Fibroblast of lung (primary cell): ENCODE results near the gene TRIM41. TPM values are rescaled to one million over a fixed set of nuclear protein-coding genes. Genes with fewer than 3 reads are reported as not detected.

Source experiments
- DNase-seq, 2 donors: peaks; one replicate each; pipeline versions ENCODE4 v3.0.0 to v3.0.0-alpha.2; 2010; ENCODE audit warnings: low read depth in 2 of 2
- H2AFZ ChIP-seq: 2 replicates; pipeline ENCODE4 v1.5.1; 2012; ENCODE audit warnings: low read length, control low read depth, inconsistent platforms
- H3K27ac ChIP-seq: 2 replicates; pipeline ENCODE4 v1.5.1; 2011; ENCODE audit warnings: low read length, control low read depth; ENCODE audit not compliant: insufficient read depth
- H3K27me3 ChIP-seq: 2 replicates; pipeline ENCODE4 v1.5.1; 2011; ENCODE audit warnings: mild to moderate bottlenecking, low read length; ENCODE audit not compliant: control insufficient read depth, insufficient read depth
- H3K36me3 ChIP-seq: 2 replicates; pipeline ENCODE4 v1.5.1; 2011; ENCODE audit warnings: low read length; ENCODE audit not compliant: control insufficient read depth, insufficient read depth
- H3K4me1 ChIP-seq: 2 replicates; pipeline ENCODE4 v1.5.1; 2011; ENCODE audit warnings: low read length; ENCODE audit not compliant: control insufficient read depth, insufficient read depth; ENCODE audit errors: extremely low read depth
- H3K4me2 ChIP-seq: 2 replicates; pipeline ENCODE4 v1.5.1; 2011; ENCODE audit warnings: low read length, control low read depth; ENCODE audit not compliant: insufficient read depth; ENCODE audit errors: extremely low read depth
- H3K4me3 ChIP-seq, 4 experiments: fragments of 200-600 bp in 1 of 4; sonication (generic) in 1 of 4; replicated peaks in 1 of 4; 2 replicates each; pipeline ENCODE4 v1.5.1; 2011 to 2016; ENCODE audit warnings: low read length in 4 of 4, low read depth in 3 of 4, mild to moderate bottlenecking in 3 of 4, control low read depth in 2 of 4, inconsistent platforms in 1 of 4, mixed read lengths in 1 of 4; ENCODE audit not compliant: insufficient read depth in 1 of 4; ENCODE audit errors: control extremely low read depth in 1 of 4
- H3K79me2 ChIP-seq: 2 replicates; pipeline ENCODE4 v1.5.1; 2012; ENCODE audit warnings: mild to moderate bottlenecking, low read length, inconsistent platforms; ENCODE audit not compliant: control insufficient read depth, insufficient read depth
- H3K9ac ChIP-seq: 2 replicates; pipeline ENCODE4 v1.5.1; 2011; ENCODE audit warnings: mild to moderate bottlenecking, low read length, control low read depth; ENCODE audit not compliant: insufficient read depth
- H3K9me3 ChIP-seq: 2 replicates; pipeline ENCODE4 v1.5.1; 2012; ENCODE audit warnings: low read depth, low read length; ENCODE audit not compliant: control insufficient read depth, insufficient read depth
- H4K20me1 ChIP-seq: 2 replicates; pipeline ENCODE4 v1.5.1; 2011; ENCODE audit warnings: low read length; ENCODE audit not compliant: control insufficient read depth, insufficient read depth; ENCODE audit errors: extremely low read depth
- EZH2 ChIP-seq: IDR thresholded peaks from 2 replicates; pipeline ENCODE4 v1.5.1; 2012; ENCODE audit warnings: low read length, control low read depth, mild to moderate bottlenecking; ENCODE audit errors: missing control alignments
- polyA plus RNA-seq, 2 donors: library from polyadenylated mRNA; depleted of rRNA in 1 of 2; stranded (reverse) in 1 of 2; unstranded in 1 of 2; fragments of >200 nt; gene quantifications; 2 replicates each; pipeline ENCODE4 v1.2.1, GENCODE V29; 2011 to 2012; ENCODE audit warnings: missing spikeins in 1 of 2
- total RNA-seq: library from RNA; depleted of rRNA; stranded (reverse); fragments of >200 nt; gene quantifications from 2 replicates; pipeline ENCODE4 v1.2.1, GENCODE V29; 2014
- TF ChIP-seq, protein P1 (sequence below), 2 donors: IDR thresholded peaks in 1 of 2; conservative IDR thresholded peaks in 1 of 2; 1 replicate in 1 of 2; 2 replicates in 1 of 2; pipeline ENCODE4 v1.5.1; 2011 to 2012; ENCODE audit warnings: low read length in 2 of 2, control low read depth in 1 of 2, inconsistent platforms in 1 of 2, low read depth in 1 of 2, mild to moderate bottlenecking in 1 of 2

The TRIM41 gene
- total and polyA plus RNA-seq, 2 donors (not counting 1 experiment from before 2014, with no cell fraction given), result 8.3 to 17.0 TPM

DNA sequence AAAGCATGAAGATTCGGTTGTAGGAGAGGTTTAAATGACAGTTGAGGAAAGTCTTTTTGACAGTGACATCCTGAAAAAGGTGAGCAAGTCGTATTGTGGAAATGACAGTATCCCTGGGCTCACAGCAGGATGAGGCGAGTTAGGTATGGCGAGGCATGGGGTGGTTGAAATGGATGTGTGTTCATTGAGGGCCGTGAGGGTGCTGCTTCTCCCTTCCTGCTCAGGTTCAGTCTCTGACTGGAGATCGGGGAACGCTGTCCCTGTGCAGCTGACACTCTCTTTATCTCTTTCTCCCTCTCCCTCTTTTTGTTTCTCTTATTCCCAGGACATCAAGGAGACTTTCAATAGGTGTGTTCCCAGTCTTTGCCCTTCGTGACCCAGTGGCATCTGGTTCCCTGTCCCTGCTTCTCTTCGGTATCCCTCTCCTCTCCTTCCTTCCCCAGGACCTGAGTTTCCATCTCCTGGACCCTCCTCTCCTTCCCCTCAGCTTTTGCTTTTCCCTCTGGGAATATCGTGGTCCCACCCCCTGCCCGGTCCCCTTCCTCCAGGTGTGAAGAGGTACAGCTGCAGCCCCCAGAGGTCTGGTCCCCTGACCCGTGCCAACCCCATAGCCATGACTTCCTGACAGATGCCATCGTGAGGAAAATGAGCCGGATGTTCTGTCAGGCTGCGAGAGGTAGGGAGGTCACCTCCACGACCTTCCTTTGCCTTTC, 10.2 kb downstream of the TRIM41 start:
- no peak overlapping the region for H3K4me3 ChIP-seq
- H3K27me3 ChIP-seq, result no peaks in the 10 kb centered on the region
- no peak overlapping the region for H3K9ac ChIP-seq
- no peak overlapping the region for H3K4me2 ChIP-seq
- H3K79me2 ChIP-seq, result peaks cover 7% of the 10 kb centered on the region
- DNase-seq, result no peak
- no peaks in the 10 kb centered on the region for H3K4me1 ChIP-seq
- TF ChIP-seq, protein P1, sequence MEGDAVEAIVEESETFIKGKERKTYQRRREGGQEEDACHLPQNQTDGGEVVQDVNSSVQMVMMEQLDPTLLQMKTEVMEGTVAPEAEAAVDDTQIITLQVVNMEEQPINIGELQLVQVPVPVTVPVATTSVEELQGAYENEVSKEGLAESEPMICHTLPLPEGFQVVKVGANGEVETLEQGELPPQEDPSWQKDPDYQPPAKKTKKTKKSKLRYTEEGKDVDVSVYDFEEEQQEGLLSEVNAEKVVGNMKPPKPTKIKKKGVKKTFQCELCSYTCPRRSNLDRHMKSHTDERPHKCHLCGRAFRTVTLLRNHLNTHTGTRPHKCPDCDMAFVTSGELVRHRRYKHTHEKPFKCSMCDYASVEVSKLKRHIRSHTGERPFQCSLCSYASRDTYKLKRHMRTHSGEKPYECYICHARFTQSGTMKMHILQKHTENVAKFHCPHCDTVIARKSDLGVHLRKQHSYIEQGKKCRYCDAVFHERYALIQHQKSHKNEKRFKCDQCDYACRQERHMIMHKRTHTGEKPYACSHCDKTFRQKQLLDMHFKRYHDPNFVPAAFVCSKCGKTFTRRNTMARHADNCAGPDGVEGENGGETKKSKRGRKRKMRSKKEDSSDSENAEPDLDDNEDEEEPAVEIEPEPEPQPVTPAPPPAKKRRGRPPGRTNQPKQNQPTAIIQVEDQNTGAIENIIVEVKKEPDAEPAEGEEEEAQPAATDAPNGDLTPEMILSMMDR (conservative IDR thresholded peaks at IDR 0.05 in 1 of 2, IDR thresholded peaks at IDR 0.05 in 1 of 2; ENCODE audit: low read depth in 1 of 2, low read length in 2 of 2), result no peak
- TF ChIP-seq EZH2, result no peak
- H3K27ac ChIP-seq, result no peak overlapping the region
- H2AFZ ChIP-seq, result no peak overlapping the region
- H3K9me3 ChIP-seq, result no peaks in the 10 kb centered on the region
- no peaks in the 10 kb centered on the region for H4K20me1 ChIP-seq
- peaks cover 27% of the 10 kb centered on the region for H3K36me3 ChIP-seq

- H3K4me2 ChIP-seq, result no peak overlapping the region
- H3K4me3 ChIP-seq, result no peak overlapping the region
- H3K9ac ChIP-seq, result no peak overlapping the region
- H3K27ac ChIP-seq, result no peak overlapping the region
- H3K4me1 ChIP-seq, result no peaks in the 10 kb centered on the region
- no peak overlapping the region for H2AFZ ChIP-seq
- H3K27me3 ChIP-seq, result no peaks in the 10 kb centered on the region
- no peaks in the 10 kb centered on the region for H3K9me3 ChIP-seq
- H4K20me1 ChIP-seq, result no peaks in the 10 kb centered on the region
- H3K79me2 ChIP-seq, result peaks cover 9% of the 10 kb centered on the region
- peaks cover 29% of the 10 kb centered on the region for H3K36me3 ChIP-seq
- no peak for TF ChIP-seq EZH2
- TF ChIP-seq, protein P1 (conservative IDR thresholded peaks at IDR 0.05 in 1 of 2, IDR thresholded peaks at IDR 0.05 in 1 of 2; ENCODE audit: low read depth in 1 of 2, low read length in 2 of 2), result no peak
- DNase-seq, result no peak
These were observed 10.8 kb downstream of the TRIM41 start for GRCh38 chr5:181233801-181234454.

DNA sequence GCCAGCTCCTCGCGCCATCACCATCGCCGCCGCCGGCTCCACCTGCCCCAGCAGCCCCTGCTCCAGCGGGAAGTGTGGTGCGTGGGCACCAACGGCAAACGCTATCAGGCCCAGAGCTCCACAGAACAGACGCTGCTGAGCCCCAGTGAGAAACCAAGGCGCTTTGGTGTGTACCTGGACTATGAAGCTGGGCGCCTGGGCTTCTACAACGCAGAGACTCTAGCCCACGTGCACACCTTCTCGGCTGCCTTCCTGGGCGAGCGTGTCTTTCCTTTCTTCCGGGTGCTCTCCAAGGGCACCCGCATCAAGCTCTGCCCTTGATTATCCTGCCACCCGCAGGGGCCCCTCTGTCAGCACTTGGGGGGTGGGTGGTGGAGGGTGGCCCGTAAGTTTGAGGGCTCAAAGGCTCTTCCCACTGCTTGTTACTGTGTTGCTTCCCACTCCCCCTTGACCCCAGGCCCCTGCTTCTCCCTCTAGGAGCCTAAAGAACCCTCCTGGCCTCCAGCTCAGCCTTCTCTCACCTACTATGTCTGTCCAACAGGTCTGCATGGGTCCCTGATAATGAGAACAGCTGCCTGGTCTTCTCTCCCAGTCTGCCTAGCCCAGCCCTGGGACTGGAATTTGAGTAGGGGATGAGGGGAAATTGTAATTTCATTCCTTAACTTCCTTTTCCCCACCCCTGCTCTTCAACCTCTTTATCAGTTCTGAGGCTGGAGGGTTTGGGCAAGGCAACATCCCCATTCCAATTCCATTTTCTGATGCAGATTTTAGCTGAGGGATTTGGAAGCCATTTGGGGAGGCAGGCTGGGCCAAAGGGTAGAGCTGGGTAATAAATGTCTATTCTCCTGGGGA, 11.6 kb downstream of the TRIM41 start:
- Histone ChIP-seq H3K36me3 (peaks cover 32% of the 10 kb centered on the region), H3K9me3 (no peaks in the 10 kb centered on the region), H2AFZ (no peak overlapping the region), H3K27ac (no peak overlapping the region), H3K4me3 (no peak overlapping the region), H3K27me3 (no peaks in the 10 kb centered on the region), H3K79me2 (peaks cover 17% of the 10 kb centered on the region), H4K20me1 (no peaks in the 10 kb centered on the region), H3K4me1 (no peaks in the 10 kb centered on the region), H3K9ac (no peak overlapping the region), H3K4me2 (no peak overlapping the region)
- no peak for DNase-seq
- TF ChIP-seq EZH2, result no peak
- TF ChIP-seq, protein P1 (conservative IDR thresholded peaks at IDR 0.05 in 1 of 2, IDR thresholded peaks at IDR 0.05 in 1 of 2; ENCODE audit: low read depth in 1 of 2, low read length in 2 of 2), result no peak
